ENCODE data around the gene OTC.

The OTC gene

DNA sequence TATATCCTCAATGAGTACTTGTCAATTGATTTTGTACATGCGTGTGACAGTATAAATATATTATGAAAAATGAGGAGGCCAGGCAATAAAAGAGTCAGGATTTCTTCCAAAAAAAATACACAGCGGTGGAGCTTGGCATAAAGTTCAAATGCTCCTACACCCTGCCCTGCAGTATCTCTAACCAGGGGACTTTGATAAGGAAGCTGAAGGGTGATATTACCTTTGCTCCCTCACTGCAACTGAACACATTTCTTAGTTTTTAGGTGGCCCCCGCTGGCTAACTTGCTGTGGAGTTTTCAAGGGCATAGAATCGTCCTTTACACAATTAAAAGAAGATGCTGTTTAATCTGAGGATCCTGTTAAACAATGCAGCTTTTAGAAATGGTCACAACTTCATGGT, at the start of gene OTC:
OTC (plus strand) TSS at position 243 of the 400 bp plus-strand sequence; CDS start at position 336, 93 bp downstream.
- DNase-seq: no peak

GRCh38 chrX:38304010-38304409, 48.4 kb upstream of the OTC start:
- DNase-seq: no peak

DNA sequence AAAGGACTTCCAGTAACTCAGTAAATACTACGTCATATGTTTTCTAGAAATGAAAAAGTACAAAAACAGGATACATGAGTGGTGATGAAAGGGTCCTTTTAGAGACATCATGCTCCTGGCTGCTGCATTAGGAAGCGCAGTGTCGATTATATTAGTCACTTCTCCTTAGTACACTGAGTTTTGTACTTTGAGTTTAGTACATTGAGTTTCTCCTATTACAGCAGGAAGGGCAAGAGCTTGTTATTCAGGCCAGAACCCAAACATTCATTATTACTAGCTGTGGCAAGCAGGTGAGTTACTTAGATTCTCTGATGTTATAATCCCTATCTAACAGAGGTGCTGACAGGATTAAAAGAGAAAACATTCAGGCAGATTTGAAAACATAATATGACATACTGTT, 46.4 kb upstream of the OTC start:
- no peak for DNase-seq

DNA sequence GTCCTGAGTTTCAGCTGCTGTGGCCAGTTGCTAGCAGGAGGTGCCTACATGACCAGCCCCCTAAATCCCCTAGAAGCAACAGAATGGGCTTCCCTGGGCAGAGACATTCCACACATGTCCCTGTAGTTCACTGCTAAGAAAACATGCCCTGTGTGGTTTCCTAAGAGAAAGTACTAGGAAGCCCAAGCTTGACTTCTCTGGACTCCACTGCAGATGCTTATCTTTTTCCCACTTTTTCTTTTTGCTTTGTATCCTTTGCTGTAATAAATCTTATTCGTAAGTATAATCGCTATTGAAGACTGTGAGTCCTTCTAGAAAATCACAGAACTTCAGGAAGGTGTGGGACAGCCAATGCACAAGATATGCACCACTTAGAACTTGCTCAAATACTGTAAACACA, 40.7 kb upstream of the OTC start:
- DNase-seq: no peak

- DNase-seq: no peak
Observed at GRCh38 chrX:38312436-38312835, 40.0 kb upstream of the OTC start.

GRCh38 chrX:38313190-38313589, 39.2 kb upstream of the OTC start:
- DNase-seq: no peak

- no peak for DNase-seq
Observed at GRCh38 chrX:38315186-38315585, 37.2 kb upstream of the OTC start.

DNA sequence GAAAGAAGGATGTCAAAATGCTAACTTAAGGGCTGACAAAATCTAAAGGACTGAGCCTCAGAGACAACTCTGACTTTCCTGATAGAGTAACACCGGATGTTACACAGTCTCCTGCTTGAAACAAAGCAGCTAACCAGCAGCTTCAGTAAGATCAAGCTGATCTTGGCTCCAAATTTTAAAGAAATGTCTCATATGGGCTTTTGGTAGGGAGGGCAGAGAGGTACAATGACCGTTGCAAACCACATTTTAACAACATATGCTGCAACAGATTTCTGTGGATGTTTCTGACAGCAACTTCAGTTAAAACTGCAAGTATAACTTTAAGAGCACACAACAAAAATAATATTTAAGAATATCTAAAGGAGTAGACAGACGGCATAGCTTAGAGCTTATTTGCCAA, 34.2 kb upstream of the OTC start:
- no peak for DNase-seq

DNA sequence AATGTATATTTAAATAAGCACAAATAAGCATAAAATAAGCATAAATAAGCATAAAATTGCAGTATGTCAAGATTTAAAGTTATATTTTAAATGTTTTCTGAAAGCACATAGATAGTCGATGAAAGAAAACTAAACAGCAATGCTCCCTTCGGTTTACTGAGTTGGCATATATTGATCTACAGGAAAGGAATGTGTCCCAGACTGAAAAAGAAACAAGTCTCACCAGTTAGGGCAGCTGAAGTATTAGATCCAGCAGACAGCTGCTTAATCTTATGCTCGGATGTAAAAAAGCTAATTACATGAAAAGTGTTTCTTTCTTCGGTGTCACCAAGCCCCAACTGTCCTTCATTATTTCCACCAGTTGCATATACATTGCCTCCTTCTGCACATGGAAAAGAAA, 33.8 kb upstream of the OTC start:
- no peak for DNase-seq

DNA sequence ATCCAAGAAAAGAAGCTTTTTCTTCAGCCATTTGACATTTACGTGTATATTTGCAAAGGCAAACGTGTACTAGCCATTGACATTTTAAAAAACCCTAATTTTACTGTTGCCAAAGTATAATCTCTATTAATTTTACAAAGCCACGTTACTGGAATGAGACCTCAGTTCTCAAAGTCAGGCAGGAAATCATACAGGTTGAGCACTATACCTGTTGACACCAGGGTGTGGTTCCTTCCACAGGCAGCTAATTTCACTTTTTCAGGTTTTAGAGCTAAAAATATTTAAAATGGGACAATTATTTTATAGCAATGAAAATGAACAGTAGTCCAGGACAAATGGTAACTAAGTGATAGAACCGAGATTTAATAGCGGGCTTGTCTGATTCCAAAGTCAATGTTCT, 31.6 kb upstream of the OTC start:
- DNase-seq: no peak

- no peak for DNase-seq
Observed at GRCh38 chrX:38326086-38326485, 26.3 kb upstream of the OTC start.

- DNase-seq: peak; percentile 86 to 88
Observed at GRCh38 chrX:38327007-38327774, 25.2 kb upstream of the OTC start, which contains the start of gene RPGR. Gene RPGR (minus strand): TSS chrX:38327509. CDS start chrX:38327367, 142 bp downstream.

DNA sequence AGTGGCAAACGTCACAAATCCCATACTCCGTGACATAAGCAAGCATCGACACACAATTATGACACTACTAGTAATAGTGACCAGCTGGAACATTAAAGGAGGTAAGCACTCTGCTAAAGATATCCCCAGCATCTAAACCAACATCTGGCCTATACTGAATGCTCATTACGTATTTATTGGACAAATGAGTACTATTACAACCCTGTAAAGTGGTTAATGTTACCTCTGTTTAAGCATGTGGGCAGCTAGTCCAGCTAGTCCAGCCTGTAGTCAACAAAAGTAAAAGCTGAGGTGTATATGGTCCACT, 24.7 kb upstream of the OTC start:
- DNase-seq: no peak

DNA sequence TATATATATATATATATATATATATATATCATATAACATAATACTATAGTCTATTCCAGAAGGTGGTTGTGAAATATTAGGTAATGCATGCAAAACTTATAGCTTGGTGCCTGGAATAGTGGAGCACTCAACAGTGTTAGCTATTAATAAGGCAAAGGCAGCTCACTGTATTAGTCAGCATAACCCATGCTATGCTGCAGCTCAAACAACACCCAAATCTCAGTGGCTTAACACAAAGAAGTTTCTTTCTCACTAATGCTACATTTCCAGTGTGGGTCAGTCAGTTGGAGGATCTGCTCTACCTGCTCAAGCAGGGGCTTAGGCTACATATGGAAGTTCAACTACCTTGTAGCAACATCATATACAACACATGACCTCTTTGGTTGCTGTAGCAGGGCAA, 19.9 kb upstream of the OTC start:
- DNase-seq: no peak

- DNase-seq: no peak
Observed at GRCh38 chrX:38335382-38335781, 17.0 kb upstream of the OTC start.

DNA sequence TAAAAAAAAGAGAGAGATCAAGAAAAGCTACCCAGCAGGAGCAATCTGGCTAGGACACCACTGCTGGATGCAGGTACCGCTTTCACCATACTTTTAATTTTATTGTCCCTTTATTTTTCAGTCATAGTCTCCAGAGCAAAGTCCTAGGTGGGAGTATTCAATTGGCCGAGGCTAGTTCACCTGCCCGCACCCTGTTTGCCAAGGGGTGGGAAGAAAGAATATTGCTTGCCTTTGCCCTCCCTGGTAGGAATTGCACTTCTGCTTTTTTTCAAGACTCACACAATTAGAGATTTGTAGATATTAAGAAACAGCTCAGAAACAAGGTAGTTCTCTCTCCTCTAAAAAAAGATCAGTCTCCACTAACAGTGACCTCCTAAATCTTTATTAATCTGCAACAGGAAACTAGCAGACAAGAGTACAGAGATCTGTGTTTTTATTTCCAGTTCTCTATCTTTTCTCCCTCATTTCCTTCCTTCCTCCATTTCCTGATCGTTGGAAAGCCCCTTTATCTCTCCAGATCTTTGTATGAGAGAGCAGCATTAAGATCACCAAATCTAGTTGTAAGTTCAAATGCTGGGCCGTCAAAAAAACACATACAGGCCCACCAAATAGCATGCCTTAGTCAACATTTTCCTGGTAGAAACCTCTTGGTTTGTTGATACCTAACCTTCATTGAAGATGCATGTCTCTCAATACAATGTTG, 15.7 kb upstream of the OTC start:
- no peak for DNase-seq

GRCh38 chrX:38341442-38341841, 11.0 kb upstream of the OTC start:
- DNase-seq: no peak

DNA sequence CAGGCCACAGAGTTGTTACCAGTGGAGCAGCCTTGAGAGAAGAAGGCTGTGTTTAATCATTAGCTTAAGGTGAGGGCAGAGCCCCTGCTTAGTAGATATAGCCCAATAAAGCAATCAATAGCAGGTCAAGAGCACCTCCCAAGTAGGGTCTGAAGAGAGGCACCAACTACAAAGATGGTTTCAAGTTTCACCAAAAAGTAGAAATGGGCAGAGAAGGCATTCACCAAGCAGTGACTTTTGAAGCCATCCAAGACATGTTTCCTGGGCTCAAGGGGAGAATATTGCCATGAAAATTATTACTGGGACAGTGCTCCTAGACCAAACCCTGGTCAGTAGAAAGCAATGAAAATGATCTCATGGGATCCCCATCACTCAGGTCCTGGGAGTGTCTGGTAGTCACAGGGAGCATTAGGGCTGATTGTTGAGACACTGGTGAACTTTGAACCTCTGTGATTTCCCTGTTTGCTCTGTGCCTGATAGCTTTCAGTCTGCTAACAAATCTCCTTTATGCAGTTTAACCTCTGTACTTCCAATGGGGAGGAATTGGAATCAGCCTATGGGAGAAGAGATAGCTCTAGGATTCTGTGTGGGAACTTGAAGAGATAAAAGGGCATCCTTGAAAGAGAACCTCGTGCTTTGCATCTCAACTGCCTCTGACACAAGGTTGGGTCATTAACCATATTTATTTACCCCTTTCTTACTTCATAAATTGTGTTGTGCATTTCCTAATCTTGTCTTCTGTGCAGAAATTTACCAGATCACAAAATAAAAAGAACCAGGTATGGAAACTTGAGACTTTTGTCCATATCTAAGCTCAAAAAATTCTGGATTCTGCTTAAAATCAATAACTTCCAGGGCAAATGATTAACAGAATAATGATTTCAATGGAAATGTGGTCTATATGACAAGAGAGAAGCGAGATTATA, 9.3 kb upstream of the OTC start:
- no peak for DNase-seq

DNA sequence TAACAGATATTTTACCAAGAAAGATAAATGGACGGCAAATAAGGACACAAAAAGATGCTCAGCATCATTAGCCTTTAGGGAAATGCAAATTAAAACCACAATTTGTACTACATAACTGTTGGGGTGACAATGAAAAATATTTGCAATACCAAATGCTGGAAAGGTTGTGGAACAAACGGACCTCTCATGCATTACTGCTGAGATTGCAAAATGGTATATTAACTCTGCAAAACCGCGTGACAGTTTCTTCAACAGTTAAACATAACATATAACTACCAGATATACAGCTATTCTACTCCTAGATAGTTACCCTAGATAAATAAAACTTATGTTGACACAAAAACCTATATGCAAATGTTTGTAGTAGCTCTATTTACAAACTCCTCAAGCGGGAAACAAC, 6.3 kb upstream of the OTC start:
- DNase-seq: no peak

DNA sequence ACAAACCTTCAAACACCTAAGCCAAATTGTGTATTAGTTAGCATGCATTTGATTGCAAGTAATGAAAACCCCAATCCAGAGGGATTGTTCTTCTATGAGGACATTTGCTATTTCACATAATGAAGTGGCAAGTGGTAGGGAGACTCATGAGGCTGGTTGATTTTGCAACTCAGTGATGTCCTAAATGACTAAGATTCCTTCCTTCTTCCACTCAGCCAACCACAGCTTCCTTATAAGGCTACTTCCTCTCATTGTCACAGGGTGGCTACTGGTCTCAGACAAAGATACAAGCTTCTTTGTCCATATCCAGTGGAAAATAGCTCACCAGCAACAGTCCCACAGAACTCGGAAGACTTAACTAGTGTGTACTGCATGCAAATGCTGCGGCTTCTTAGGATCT, 5.3 kb upstream of the OTC start:
- DNase-seq: no peak

GRCh38 chrX:38351346-38351745, 1.1 kb upstream of the OTC start:
- no peak for DNase-seq

GRCh38 chrX:38356401-38356800, 4.0 kb downstream of the OTC start:
- no peak for DNase-seq

Data from NCI-H1930 (cell line).